Measurements from ENCODE around the gene CNTNAP2.

Gene CNTNAP2

GRCh38 chr7:147432576-147432975 lies 1316.0 kb downstream of the CNTNAP2 start:
- H3K27ac ChIP-seq (ENCODE audit: low read depth, low read length), result no peak overlapping the region
- no peak for DNase-seq
- H4K8ac ChIP-seq (ENCODE audit: low read depth, low read length), result no peak overlapping the region
- H3K79me1 ChIP-seq (ENCODE audit: low read length), result no peaks in the 10 kb centered on the region
- no peak overlapping the region for H3K23ac ChIP-seq (ENCODE audit: low read length)
- H3K4ac ChIP-seq (ENCODE audit: low read depth, low read length), result no peak overlapping the region
- no peak overlapping the region for H3K4me3 ChIP-seq (ENCODE audit: low read length)
- H3K4me2 ChIP-seq (ENCODE audit: low read length), result no peak overlapping the region
- peak overlapping the region; percentile 17 for H3K56ac ChIP-seq (ENCODE audit: low read length)
- H2BK15ac ChIP-seq (replicated peaks; ENCODE audit: low read depth), result no peak overlapping the region
- H3K79me2 ChIP-seq (ENCODE audit: control insufficient read depth, insufficient read depth, low read length), result no peaks in the 10 kb centered on the region
- H2BK120ac ChIP-seq (ENCODE audit: low read depth, low read length), result no peak overlapping the region
- H2AK5ac ChIP-seq (ENCODE audit: low read length), result no peak overlapping the region
- H3K18ac ChIP-seq (ENCODE audit: low read length), result no peak overlapping the region
- WGBS (ENCODE audit: extremely low coverage, insufficient coverage, low lambda C conversion rate), result no CpG with 5 or more reads among the region's 1 CpG
- H3K9ac ChIP-seq (ENCODE audit: low read length), result no peak overlapping the region
- H2BK5ac ChIP-seq (ENCODE audit: low read length), result no peak overlapping the region
- no peaks in the 10 kb centered on the region for H3K27me3 ChIP-seq (ENCODE audit: insufficient read depth, low read length, poor library complexity)
- no peaks in the 10 kb centered on the region for H3K36me3 ChIP-seq (ENCODE audit: control insufficient read depth, insufficient read depth, low read length)
- H3K4me1 ChIP-seq (ENCODE audit: control insufficient read depth, low read depth, low read length), result no peaks in the 10 kb centered on the region
- H4K5ac ChIP-seq (ENCODE audit: low read length), result no peak overlapping the region

GRCh38 chr7:147436718-147437117 lies 1320.1 kb downstream of the CNTNAP2 start:
- no peak overlapping the region for H3K18ac ChIP-seq (ENCODE audit: low read length)
- no peak overlapping the region for H4K8ac ChIP-seq (ENCODE audit: low read depth, low read length)
- H3K4me1 ChIP-seq (ENCODE audit: control insufficient read depth, low read depth, low read length), result no peaks in the 10 kb centered on the region
- no peak overlapping the region for H2BK120ac ChIP-seq (ENCODE audit: low read depth, low read length)
- no peak overlapping the region for H3K23ac ChIP-seq (ENCODE audit: low read length)
- no peak overlapping the region for H3K27ac ChIP-seq (ENCODE audit: low read depth, low read length)
- H3K36me3 ChIP-seq (ENCODE audit: control insufficient read depth, insufficient read depth, low read length), result no peaks in the 10 kb centered on the region
- H3K56ac ChIP-seq (ENCODE audit: low read length), result no peak overlapping the region
- H3K4me2 ChIP-seq (ENCODE audit: low read length), result no peak overlapping the region
- no peaks in the 10 kb centered on the region for H3K27me3 ChIP-seq (ENCODE audit: insufficient read depth, low read length, poor library complexity)
- H4K5ac ChIP-seq (ENCODE audit: low read length), result no peak overlapping the region
- no peak overlapping the region for H2BK5ac ChIP-seq (ENCODE audit: low read length)
- H3K9ac ChIP-seq (ENCODE audit: low read length), result no peak overlapping the region
- H2AK5ac ChIP-seq (ENCODE audit: low read length), result no peak overlapping the region
- no peak overlapping the region for H3K4me3 ChIP-seq (ENCODE audit: low read length)
- H3K79me2 ChIP-seq (ENCODE audit: control insufficient read depth, insufficient read depth, low read length), result no peaks in the 10 kb centered on the region
- WGBS (ENCODE audit: extremely low coverage, insufficient coverage, low lambda C conversion rate), result no CpG with 5 or more reads among the region's 3 CpGs
- H2BK15ac ChIP-seq (replicated peaks; ENCODE audit: low read depth), result no peak overlapping the region
- no peak overlapping the region for H3K4ac ChIP-seq (ENCODE audit: low read depth, low read length)
- no peaks in the 10 kb centered on the region for H3K79me1 ChIP-seq (ENCODE audit: low read length)
- DNase-seq, result peak; percentile 21

GRCh38 chr7:147438216-147438615 lies 1321.6 kb downstream of the CNTNAP2 start:
- Histone ChIP-seq H3K27me3 (ENCODE audit: insufficient read depth, low read length, poor library complexity) (no peaks in the 10 kb centered on the region), H3K36me3 (ENCODE audit: control insufficient read depth, insufficient read depth, low read length) (no peaks in the 10 kb centered on the region)

GRCh38 chr7:147443942-147444341 lies 1327.3 kb downstream of the CNTNAP2 start:
- no peak overlapping the region for H3K27ac ChIP-seq (ENCODE audit: low read depth, low read length)
- no peak overlapping the region for H3K4me2 ChIP-seq (ENCODE audit: low read length)

More at GRCh38 chr7:147438216-147438615, 1321.6 kb downstream of the CNTNAP2 start:
- Histone ChIP-seq H2BK120ac (ENCODE audit: low read depth, low read length) (no peak overlapping the region), H3K79me1 (ENCODE audit: low read length) (no peaks in the 10 kb centered on the region), H2BK15ac (replicated peaks; ENCODE audit: low read depth) (no peak overlapping the region), H3K23ac (ENCODE audit: low read length) (no peak overlapping the region), H3K79me2 (ENCODE audit: control insufficient read depth, insufficient read depth, low read length) (no peaks in the 10 kb centered on the region), H4K5ac (ENCODE audit: low read length) (no peak overlapping the region), H4K8ac (ENCODE audit: low read depth, low read length) (no peak overlapping the region), H3K4ac (ENCODE audit: low read depth, low read length) (no peak overlapping the region), H3K18ac (ENCODE audit: low read length) (no peak overlapping the region), H2AK5ac (ENCODE audit: low read length) (no peak overlapping the region), H3K56ac (ENCODE audit: low read length) (no peak overlapping the region), H2BK5ac (ENCODE audit: low read length) (no peak overlapping the region), H3K9ac (ENCODE audit: low read length) (no peak overlapping the region), H3K4me2 (ENCODE audit: low read length) (no peak overlapping the region), H3K4me3 (ENCODE audit: low read length) (no peak overlapping the region), H3K27ac (ENCODE audit: low read depth, low read length) (no peak overlapping the region), H3K4me1 (ENCODE audit: control insufficient read depth, low read depth, low read length) (no peaks in the 10 kb centered on the region)
- no CpG with 5 or more reads among the region's 1 CpG for WGBS (ENCODE audit: extremely low coverage, insufficient coverage, low lambda C conversion rate)
- DNase-seq, result no peak

GRCh38 chr7:147452816-147453215 lies 1336.2 kb downstream of the CNTNAP2 start:
- H3K9ac ChIP-seq (ENCODE audit: low read length), result no peak overlapping the region
- H3K36me3 ChIP-seq (ENCODE audit: control insufficient read depth, insufficient read depth, low read length), result no peaks in the 10 kb centered on the region
- no peaks in the 10 kb centered on the region for H3K4me1 ChIP-seq (ENCODE audit: control insufficient read depth, low read depth, low read length)
- H3K27me3 ChIP-seq (ENCODE audit: insufficient read depth, low read length, poor library complexity), result no peaks in the 10 kb centered on the region
- H2BK15ac ChIP-seq (replicated peaks; ENCODE audit: low read depth), result no peak overlapping the region
- no peak overlapping the region for H3K4me2 ChIP-seq (ENCODE audit: low read length)
- H2AK5ac ChIP-seq (ENCODE audit: low read length), result no peak overlapping the region
- no CpG with 5 or more reads among the region's 1 CpG for WGBS (ENCODE audit: extremely low coverage, insufficient coverage, low lambda C conversion rate)
- H3K56ac ChIP-seq (ENCODE audit: low read length), result no peak overlapping the region
- no peak overlapping the region for H3K4ac ChIP-seq (ENCODE audit: low read depth, low read length)
- no peak overlapping the region for H4K8ac ChIP-seq (ENCODE audit: low read depth, low read length)
- H3K79me2 ChIP-seq (ENCODE audit: control insufficient read depth, insufficient read depth, low read length), result no peaks in the 10 kb centered on the region
- H3K27ac ChIP-seq (ENCODE audit: low read depth, low read length), result no peak overlapping the region
- H4K5ac ChIP-seq (ENCODE audit: low read length), result no peak overlapping the region
- no peaks in the 10 kb centered on the region for H3K79me1 ChIP-seq (ENCODE audit: low read length)
- H3K23ac ChIP-seq (ENCODE audit: low read length), result no peak overlapping the region
- DNase-seq, result no peak
- no peak overlapping the region for H3K4me3 ChIP-seq (ENCODE audit: low read length)
- no peak overlapping the region for H3K18ac ChIP-seq (ENCODE audit: low read length)
- H2BK120ac ChIP-seq (ENCODE audit: low read depth, low read length), result no peak overlapping the region
- H2BK5ac ChIP-seq (ENCODE audit: low read length), result no peak overlapping the region

More at GRCh38 chr7:147443942-147444341, 1327.3 kb downstream of the CNTNAP2 start:
- no peak overlapping the region for H4K8ac ChIP-seq (ENCODE audit: low read depth, low read length)
- H3K4ac ChIP-seq (ENCODE audit: low read depth, low read length), result no peak overlapping the region
- H3K56ac ChIP-seq (ENCODE audit: low read length), result no peak overlapping the region
- no peaks in the 10 kb centered on the region for H3K4me1 ChIP-seq (ENCODE audit: control insufficient read depth, low read depth, low read length)
- no peak overlapping the region for H4K5ac ChIP-seq (ENCODE audit: low read length)
- no peak overlapping the region for H3K4me3 ChIP-seq (ENCODE audit: low read length)
- no peak overlapping the region for H2BK120ac ChIP-seq (ENCODE audit: low read depth, low read length)
- H2BK15ac ChIP-seq (replicated peaks; ENCODE audit: low read depth), result no peak overlapping the region
- no peaks in the 10 kb centered on the region for H3K27me3 ChIP-seq (ENCODE audit: insufficient read depth, low read length, poor library complexity)
- no peak overlapping the region for H3K9ac ChIP-seq (ENCODE audit: low read length)
- H2BK5ac ChIP-seq (ENCODE audit: low read length), result no peak overlapping the region
- no peak for DNase-seq
- H3K23ac ChIP-seq (ENCODE audit: low read length), result no peak overlapping the region
- no peak overlapping the region for H3K18ac ChIP-seq (ENCODE audit: low read length)
- WGBS (ENCODE audit: extremely low coverage, insufficient coverage, low lambda C conversion rate), result no CpG with 5 or more reads among the region's 2 CpGs
- H3K79me2 ChIP-seq (ENCODE audit: control insufficient read depth, insufficient read depth, low read length), result no peaks in the 10 kb centered on the region
- H3K79me1 ChIP-seq (ENCODE audit: low read length), result no peaks in the 10 kb centered on the region
- H2AK5ac ChIP-seq (ENCODE audit: low read length), result no peak overlapping the region
- no peaks in the 10 kb centered on the region for H3K36me3 ChIP-seq (ENCODE audit: control insufficient read depth, insufficient read depth, low read length)

- H3K36me3 ChIP-seq (ENCODE audit: control insufficient read depth, insufficient read depth, low read length), result no peaks in the 10 kb centered on the region
- no peak overlapping the region for H2BK120ac ChIP-seq (ENCODE audit: low read depth, low read length)
- H3K79me2 ChIP-seq (ENCODE audit: control insufficient read depth, insufficient read depth, low read length), result no peaks in the 10 kb centered on the region
- no peak overlapping the region for H3K56ac ChIP-seq (ENCODE audit: low read length)
- no peaks in the 10 kb centered on the region for H3K27me3 ChIP-seq (ENCODE audit: insufficient read depth, low read length, poor library complexity)
- H2BK5ac ChIP-seq (ENCODE audit: low read length), result no peak overlapping the region
- no peak overlapping the region for H3K9ac ChIP-seq (ENCODE audit: low read length)
- H3K4ac ChIP-seq (ENCODE audit: low read depth, low read length), result no peak overlapping the region
- no peak overlapping the region for H3K27ac ChIP-seq (ENCODE audit: low read depth, low read length)
- no peaks in the 10 kb centered on the region for H3K79me1 ChIP-seq (ENCODE audit: low read length)
- no peak for DNase-seq
- H3K4me2 ChIP-seq (ENCODE audit: low read length), result no peak overlapping the region
- no peak overlapping the region for H4K5ac ChIP-seq (ENCODE audit: low read length)
- WGBS (ENCODE audit: extremely low coverage, insufficient coverage, low lambda C conversion rate), result no CpG with 5 or more reads among the region's 2 CpGs
- H3K18ac ChIP-seq (ENCODE audit: low read length), result no peak overlapping the region
- no peak overlapping the region for H3K23ac ChIP-seq (ENCODE audit: low read length)
- no peak overlapping the region for H2BK15ac ChIP-seq (replicated peaks; ENCODE audit: low read depth)
- no peaks in the 10 kb centered on the region for H3K4me1 ChIP-seq (ENCODE audit: control insufficient read depth, low read depth, low read length)
- H4K8ac ChIP-seq (ENCODE audit: low read depth, low read length), result no peak overlapping the region
- H2AK5ac ChIP-seq (ENCODE audit: low read length), result no peak overlapping the region
- no peak overlapping the region for H3K4me3 ChIP-seq (ENCODE audit: low read length)
Observed at GRCh38 chr7:147465223-147465622, 1348.6 kb downstream of the CNTNAP2 start.
